GM15510 (cell line): Measurements from ENCODE around the gene HLA-DMB.

Experiments
- POLR2A ChIP-seq: IDR thresholded peaks from 3 replicates; pipeline ENCODE4 v1.6.1; 2011; ENCODE audit warnings: borderline replicate concordance; ENCODE audit not compliant: insufficient read length; ENCODE audit errors: extremely low read depth

Gene HLA-DMB

DNA sequence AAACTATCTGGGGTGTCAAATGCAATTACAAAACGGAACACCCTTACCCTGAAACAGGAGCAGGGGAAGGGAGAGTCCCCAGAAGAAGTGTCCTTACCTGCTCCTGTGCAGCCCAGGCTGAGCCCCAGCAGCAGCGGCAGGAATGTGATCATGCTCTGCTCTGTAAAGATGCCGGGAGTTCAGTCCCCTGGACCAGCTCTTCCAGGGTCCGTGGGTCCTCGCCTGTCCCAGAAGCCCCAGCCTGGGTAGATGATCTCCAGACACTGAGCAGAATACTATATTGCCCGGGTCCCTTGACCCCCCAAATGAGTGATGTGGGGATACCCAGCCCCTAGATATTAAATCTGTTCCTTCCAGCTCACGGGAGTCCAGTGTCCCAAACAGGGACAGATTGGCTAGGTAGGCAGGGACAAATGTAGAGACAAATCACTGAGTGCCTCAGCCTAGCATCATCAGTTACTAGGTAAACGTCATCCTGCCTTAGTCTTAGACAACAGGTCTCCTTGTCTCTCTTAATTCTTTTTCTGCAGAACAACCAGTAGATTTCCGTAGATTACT, at the start of gene HLA-DMB:
Gene HLA-DMB (minus strand): TSS at position 373 of the 558 bp plus-strand sequence. CDS start 221 bp downstream, at position 152.
- TF ChIP-seq POLR2A = peak; percentile 76

GRCh38 chr6:32989368-32989767, 48.5 kb upstream of the HLA-DMB start:
- no peak for TF ChIP-seq POLR2A

GRCh38 chr6:32984622-32985389, 44.0 kb upstream of the HLA-DMB start:
- peak; percentile 15 for TF ChIP-seq POLR2A

DNA sequence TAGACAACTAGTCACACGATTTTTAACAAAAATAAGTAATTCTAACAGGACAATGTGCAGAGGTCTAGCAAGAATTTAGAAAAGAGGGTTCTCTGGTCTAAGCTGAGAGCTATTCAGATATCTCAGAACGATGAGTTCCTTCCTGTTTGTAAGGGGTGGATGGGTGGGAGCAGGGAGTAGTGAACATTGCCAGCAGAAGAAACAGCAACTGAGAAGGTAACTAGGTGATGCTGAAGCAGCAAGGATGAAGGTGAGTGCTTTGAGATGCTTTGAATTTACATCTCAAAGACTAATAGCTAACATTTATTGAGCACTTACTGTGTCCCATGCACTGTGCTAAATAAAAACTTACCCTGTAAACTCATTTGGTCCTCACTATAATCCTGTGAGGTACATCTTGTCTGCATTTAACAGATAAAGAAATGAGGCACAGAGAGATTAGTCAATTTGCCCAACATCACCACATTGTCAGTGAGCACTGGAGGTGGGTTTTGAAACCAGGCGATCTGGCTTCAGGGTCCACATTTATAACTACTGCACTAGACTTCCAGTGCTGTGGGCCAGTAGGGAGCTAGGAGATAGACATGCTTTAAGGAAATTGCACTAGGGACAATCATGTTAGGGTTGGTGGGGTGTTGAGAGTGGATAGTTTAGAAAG, 43.3 kb upstream of the HLA-DMB start:
- TF ChIP-seq POLR2A = no peak

GRCh38 chr6:32983493-32983848, 42.6 kb upstream of the HLA-DMB start:
- no peak for TF ChIP-seq POLR2A

GRCh38 chr6:32982702-32983492, 42.1 kb upstream of the HLA-DMB start:
- no peak for TF ChIP-seq POLR2A

- no peak for TF ChIP-seq POLR2A
Measured at GRCh38 chr6:32982084-32982701, 41.4 kb upstream of the HLA-DMB start.

GRCh38 chr6:32980488-32981038, 39.7 kb upstream of the HLA-DMB start:
- no peak for TF ChIP-seq POLR2A

GRCh38 chr6:32979720-32980487, 39.1 kb upstream of the HLA-DMB start:
- peak; percentile 1 for TF ChIP-seq POLR2A

- TF ChIP-seq POLR2A = no peak
Measured at GRCh38 chr6:32977953-32978324, 37.1 kb upstream of the HLA-DMB start.

DNA sequence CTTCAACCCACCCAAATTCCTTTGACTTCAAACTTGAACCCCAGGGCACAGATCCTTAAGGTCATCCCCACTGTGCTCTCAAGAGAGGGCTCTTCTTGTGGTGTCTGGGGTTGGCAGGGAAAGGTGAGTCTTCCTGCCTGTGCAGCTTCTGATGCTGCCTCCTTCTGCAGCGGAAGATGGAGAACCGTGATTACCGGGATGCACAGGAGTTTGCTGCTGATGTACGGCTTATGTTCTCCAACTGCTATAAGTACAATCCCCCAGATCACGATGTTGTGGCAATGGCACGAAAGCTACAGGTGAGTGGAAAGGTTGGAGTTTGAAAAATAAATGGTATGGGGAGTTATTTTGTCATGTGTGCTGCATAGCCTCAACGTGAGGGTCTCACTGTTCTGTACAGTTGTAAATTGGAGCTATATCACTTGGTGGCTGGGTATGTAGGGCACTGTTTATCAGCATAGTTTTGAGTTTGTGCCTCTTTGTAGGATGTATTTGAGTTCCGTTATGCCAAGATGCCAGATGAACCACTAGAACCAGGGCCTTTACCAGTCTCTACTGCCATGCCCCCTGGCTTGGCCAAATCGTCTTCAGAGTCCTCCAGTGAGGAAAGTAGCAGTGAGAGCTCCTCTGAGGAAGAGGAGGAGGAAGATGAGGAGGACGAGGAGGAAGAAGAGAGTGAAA, 36.6 kb upstream of the HLA-DMB start:
- no peak for TF ChIP-seq POLR2A

GRCh38 chr6:32976334-32977069, 35.7 kb upstream of the HLA-DMB start:
- TF ChIP-seq POLR2A = no peak

DNA sequence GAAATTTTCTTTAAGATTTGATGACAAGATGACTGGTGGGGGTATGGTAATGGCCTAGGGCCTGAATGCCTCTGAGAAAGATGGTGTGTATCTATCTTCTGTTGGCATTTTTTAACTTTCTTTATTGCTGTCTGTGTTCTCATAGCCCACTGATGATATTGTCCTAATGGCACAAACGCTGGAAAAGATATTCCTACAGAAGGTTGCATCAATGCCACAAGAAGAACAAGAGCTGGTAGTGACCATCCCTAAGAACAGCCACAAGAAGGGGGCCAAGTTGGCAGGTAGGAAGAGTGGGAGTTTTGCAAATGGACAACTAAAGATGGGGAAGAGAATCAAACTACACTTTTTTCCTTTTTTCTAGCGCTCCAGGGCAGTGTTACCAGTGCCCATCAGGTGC, 35.1 kb upstream of the HLA-DMB start:
- TF ChIP-seq POLR2A = no peak
